Ureter (tissue), 1 donor: ENCODE measurements around the gene FLNA. TPM values are rescaled to one million over a fixed set of nuclear protein-coding genes. Genes with fewer than 3 reads are reported as not detected.
"Not testable (repeated sequence)": the region's sequence is repeated elsewhere in the genome, so short reads cannot be mapped to it uniquely, and the experiment has no call there.

Experiments used
- DNase-seq: peaks from one replicate; pipeline ENCODE4 v3.0.0-alpha.2; 2020; ENCODE audit warnings: low spot score
- total RNA-seq: library from RNA; stranded (reverse); gene quantifications from one replicate; pipeline ENCODE4 v1.2.4, GENCODE V29; 2023
- donor health status: DM: yes; HTN: yes; CAD: no.

FLNA gene
- total RNA-seq, 1 donor from 2014 or later, result 2,361 TPM

DNA sequence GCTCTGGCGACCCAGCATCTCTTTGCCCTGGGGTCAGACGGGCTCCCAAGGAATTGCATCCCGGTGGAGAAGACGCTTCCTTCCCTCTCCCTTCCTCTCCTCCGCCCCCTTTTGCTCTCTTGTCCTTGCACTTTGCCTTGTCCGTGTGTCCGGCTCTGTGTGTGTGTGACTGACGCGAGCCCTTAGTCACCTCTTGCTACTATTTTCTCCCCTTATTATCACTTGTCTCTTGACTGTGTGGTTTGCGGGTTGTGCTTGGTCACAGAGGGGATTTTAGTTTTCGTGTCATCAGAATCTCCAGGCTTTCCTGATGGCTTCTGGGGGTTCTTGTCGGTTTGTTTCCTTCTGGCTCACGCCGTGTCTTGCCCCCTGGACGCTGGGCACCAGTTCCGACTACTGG, 31.4 kb downstream of the FLNA start:
- DNase-seq, result not testable (repeated sequence)

DNA sequence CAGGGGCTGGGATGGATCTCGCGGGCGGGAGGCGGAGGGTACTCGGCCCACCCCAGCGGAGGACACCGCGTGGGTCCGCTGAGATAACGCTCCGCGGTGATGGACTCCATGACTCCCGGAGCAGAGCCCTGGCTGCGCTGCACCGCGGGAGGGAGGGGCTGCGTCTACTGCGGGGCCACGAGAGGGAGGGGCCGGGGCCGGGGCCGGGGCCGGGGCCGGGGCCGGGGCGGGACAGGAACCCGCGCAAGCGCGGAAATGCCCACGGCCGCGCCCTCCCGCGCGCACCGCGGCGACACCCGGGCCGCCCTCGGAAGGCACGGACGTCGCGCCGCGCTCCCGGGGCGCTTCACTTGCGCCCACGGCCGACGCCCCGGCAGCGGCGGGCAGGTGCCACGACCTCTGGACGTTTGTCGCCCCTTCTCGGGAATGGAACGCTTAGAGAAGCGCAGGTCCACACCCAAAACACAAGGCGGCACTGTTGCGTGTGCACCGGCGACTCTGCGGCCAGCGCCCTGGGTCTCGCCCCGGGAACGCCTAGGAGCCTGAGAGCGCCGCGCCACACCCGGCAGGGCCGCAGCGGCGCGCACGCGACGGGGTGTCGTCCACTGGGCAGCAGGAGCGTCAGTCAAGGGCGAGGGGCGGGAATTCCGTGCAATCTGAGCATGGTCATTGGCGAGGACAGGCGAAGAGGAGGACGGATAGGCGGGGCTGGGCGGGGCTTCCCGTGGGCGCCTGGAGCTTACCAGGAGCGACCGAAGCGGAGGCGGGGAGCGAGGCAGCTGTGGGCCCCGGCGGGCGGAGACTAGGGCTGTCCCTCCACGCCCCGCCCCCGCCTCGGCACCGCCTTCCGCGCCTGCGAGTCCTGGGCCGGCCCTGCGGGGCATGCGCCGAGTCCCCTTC, 32.8 kb downstream of the FLNA start:
- DNase-seq, result not testable (repeated sequence)

DNA sequence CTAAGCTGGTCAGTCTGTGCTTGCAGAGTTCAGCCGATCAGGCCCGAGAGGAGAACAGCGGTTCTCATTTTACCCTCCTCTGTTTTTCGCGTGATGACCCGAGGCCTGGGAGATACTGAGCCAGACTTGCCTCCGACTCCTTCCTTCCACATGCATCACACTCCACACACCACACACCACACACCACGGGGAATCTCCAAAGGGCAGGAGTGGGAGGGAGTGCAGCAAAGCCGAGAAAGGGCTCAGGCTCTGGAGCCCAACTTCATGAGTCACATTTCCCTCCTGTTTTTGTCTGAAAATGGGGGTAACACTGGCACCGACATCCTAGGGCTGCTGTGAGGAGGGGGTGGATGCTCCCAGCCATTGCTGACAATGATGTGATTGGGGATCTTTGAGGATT, 39.9 kb downstream of the FLNA start:
- no peak for DNase-seq

DNA sequence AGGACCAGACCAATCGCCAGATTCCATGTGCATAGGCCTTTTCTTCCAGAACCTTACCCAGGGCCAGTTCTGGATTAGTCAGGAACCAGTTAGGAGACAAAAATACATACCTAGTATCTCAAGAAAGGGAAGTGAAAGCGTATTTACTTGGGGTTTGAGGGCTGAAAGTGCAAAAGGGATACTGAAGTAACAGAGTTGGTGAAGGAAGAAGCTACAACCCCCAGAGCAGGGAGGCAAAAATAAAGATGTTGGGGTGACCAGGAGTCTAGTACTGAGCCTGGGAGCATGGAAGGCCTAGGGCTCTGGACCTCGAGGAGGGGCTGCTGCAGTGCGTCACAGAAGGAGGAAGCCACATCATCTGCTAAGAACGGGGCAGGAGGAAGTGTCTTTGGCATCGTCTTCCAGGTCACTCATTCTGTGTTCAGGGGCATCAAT, 40.6 kb downstream of the FLNA start:
- DNase-seq, result no peak

DNA sequence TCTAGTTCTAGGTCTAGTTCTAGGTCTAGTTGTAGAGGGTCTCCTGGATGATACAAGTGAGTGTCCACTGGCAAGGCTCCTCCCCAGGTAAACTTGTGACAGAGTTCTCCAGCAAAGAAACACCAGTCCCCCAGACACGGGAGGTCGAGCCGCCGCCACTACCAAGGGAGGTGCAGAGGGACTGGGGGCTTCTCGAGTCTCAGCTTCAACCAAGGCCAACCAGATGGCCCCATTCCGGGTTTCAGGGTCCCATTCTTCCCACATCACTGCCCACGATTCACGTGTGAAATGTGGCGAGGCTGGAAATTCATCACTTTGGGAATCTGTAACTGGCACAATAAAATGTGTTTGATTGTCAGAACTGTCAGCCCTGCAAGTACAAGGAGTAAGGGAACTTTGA, 41.3 kb downstream of the FLNA start:
- no peak for DNase-seq

DNA sequence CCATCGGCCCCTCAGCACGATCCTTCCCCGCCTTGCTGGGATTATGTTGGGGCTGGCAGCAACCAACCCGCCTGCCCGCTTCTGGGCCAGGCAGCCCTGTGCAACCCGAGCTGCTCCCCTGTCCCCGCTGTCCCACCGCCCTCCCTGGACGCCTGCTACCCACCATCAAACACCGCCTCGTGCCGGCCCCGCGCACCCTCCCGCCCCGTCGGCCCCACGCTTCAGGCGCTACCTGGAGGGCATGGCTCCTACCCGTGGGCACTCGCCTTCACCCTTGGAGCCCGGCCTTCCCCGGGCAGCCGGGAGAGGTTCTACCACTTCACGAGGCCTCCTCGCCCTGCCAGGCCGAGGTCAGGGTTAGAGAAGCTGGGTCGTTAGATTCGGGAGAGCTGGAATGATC, 41.9 kb downstream of the FLNA start:
- DNase-seq, result no peak

DNA sequence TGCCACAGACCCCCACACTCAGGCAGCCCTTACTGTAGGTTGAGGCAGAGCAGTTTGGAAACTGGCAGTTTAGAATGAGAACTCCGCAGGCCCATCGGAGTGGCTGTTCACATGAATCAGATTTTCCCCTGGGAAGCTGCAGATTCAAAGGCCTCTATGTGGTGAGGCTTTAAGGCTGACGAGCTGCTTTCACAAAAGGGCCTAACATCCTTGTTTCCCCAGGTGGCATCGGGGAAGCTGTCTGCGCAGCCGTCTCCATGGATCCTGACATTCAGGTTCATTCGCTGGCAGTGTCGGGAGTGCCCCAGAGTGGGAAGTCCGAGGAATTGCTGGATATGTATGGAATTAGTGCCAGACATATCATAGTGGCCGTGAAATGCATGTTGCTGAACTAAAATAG, 45.1 kb downstream of the FLNA start:
- no peak for DNase-seq

DNA sequence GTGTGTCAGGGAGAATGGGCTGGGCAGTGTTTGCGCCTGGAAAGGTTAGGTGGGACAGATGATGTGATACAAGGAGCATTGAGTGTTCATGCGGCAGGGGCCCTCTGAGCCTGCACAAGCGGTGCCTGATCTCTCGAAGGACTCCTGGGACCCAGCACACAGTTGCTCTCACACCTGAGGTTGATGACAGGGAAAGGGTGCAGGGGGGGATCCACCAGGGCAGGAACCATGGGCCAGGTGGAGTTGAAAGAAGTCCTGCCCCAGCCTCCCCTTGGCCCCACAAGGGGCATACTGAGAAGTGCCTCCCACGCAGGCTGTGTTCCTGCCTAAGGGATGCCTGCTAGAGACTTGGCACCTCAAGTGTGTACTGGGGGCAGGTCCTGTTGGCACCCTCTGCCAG, 45.8 kb downstream of the FLNA start:
- no peak for DNase-seq

DNA sequence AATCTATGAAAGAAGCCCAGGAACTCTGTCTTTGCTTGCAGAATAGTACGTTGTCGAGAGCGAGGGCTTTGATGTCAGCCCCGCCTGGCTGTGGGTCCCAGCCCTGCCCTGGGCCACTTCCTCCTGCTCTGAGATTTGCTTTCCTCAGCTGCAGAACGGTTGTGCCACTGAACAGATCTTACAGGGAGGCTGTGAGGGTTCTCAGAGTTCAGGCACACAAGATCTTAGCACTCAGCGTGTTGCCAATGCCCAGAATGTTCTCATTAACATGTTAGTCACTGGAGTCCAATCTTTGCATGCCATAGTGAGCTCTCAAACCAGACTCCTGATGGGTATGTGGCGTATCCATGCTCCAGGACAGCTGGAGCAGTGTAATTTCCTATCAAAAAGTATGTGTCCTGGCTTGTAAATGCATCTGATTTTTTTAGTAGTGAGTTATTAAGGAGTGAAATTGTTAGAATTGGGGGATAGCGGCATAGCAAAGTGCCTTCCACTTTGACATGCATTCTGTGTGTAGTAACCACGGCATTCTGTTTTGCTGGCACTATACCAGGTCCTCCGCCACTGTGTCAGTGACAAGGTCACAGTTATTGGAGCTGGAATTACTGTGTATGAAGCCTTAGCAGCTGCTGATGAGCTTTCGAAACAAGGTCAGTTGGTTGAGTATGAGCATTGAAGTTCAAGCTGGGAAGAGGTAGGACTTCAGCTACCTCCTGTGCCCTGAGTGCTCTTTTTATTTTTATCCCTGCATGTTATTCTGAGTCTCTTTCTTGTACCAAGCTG, 47.2 kb downstream of the FLNA start:
- no peak for DNase-seq

DNA sequence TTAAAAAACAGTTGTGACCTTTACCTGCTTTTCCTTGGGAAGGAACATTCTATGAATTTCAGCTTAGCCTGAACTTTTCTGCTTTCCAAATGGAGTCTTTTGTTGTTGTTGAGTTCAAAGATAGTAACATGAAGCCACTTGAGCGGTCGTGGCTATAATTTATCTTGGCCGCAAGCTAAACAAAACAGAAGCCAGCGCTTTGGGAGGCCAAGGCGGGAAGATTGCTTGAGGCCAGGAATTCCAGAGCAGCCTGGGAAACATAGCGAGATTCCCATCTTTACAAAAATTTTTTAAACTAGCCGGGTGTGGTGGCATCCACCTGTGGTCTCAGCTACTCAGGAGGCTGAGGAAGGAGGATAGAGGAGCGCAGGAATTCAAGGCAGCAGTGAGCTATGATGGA, 48.9 kb downstream of the FLNA start:
- DNase-seq, result no peak

DNA sequence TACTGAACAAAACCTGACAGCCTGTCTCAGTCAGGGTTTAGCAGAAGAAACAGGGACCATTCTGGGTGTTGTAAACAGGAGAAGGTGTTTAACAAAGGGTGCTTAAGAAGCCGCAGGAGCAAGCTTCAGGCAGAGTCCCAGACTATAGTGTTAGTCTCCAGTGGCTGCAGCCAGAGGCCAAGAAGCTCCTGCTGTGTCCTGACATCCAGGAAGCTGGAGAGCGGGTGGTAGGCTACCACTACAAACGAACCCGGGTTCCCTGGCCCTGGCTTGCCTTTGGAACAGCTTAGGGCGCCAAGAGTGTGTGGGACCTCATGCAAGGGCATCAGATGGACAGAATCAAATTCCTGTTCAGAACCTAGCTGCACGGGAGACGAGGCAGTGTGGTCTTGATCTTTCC, 50.9 kb downstream of the FLNA start:
- no peak for DNase-seq

DNA sequence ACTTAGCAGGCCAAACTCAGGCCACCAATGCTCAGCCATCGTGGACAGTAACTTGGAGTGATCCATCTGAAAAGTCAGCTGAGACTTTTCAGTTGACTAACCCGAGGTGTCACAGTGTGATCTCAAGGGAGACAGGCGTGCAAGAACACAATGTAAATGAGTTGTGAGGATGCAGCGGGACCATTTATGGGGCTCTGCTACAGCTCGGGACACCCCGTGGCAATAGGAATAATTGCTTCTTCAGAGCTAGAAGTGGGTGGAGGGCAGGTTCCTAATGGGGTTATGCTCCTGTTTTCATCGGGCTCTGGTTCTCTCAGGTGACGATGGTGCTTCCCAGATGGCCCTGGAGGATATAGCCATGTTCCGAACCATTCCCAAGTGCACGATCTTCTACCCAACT, 51.5 kb downstream of the FLNA start:
- DNase-seq, result no peak

DNA sequence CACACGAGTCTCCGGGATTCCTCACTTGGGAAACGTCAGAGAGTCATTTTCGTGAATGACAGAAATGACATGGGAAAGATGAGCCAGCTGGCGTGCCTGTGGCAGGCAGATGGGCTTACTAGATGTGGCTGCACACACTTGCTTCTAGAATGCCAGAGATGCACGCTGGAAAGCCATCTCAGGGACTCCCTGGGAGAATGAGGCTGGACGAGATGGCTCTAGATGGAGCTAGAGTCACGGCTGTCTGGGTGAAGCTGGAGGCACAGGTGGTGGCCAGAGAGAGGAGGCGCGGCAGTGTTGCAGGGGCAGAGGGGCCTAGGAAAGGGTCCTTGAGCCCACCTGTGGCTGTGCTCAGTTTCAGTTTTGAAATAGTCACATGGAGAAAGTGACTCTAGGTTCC, 52.8 kb downstream of the FLNA start:
- no peak for DNase-seq

DNA sequence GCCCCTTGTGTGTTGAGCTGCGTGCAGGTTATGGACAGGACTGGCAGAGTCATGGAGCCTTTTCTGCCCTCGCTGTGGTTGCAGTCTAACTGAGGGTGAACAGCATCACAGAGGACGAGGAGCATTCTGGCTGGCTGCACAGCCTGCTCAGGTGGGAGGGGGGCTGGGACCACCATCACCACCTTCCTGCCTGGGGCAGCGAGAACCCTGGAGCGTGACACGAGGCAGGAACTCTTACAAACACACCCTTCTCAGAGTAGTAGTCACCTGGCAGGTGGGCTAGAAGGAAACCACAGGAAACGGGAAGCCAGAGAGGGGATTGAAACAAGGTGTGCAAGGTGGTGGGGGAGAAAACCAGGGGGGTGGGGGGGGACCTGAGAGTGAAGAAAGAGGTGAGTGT, 53.3 kb downstream of the FLNA start:
- DNase-seq, result no peak

DNA sequence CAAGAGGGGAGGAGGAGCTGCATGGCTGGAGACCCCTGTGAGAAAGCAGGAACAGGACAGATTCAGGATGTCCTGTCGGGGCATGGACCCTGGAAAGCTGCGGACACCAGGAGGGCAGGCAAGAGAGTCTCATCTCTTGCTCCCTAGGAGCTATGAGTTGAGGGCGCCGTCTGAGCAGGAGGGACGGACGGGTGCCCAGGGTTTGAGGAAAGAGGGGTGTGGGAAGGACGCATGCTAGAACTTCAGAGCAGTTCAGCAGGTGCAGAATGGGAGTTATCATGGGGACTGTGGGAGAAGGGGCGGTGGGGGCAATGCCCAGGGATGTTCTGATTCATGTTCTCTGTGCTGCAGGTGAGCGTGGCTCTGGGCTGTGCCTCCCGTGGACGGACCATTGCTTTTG, 54.0 kb downstream of the FLNA start:
- DNase-seq, result no peak

DNA sequence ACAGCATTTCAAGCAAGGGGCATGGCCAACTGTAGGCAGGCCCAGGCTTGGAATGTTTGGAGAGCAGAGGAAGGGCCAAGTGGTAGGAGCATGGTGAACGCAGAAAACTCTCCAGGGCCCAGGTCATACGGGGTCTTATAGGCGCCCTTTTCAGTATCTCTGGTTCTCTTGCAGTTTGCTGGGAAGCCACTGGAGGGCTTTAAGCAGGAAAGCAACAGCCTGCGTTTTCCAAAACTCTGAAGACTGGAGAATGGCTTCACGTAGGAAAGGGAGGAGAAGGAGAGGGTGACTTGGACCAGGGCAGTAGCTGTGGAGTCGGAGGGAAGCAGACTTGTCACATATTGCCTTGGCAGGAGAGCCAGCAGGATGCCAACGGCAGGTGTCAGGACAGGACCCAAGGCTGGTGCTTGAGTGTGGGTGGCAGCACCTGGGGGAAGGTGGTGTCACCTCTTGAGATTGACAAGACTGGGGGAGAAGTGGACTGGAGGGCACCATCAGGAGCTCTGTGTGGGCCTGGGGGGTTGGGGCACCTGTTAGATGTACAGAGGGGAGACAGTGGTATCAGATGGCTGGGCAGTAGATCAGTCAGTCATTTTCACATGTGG, 56.9 kb downstream of the FLNA start:
- DNase-seq, result no peak

DNA sequence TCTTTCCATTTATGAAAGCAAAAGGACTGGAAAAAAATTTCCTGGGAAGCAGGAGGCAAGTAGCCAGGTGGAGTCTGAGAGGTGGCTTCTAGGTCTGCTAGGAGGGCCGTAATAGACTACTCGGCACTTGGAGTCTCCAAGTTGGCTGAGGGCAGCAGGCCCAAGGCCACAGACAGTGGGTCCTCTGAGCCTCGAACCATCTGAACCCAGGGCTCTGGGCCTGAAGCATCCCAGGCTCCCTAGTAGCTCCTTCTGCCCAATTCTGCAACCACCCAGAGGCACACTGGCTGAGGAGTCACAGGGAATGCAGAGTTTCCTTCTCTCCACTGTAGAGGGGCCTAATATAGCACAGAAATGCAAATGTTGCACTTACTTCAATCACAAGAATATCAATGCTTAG, 59.0 kb downstream of the FLNA start:
- DNase-seq, result no peak

DNA sequence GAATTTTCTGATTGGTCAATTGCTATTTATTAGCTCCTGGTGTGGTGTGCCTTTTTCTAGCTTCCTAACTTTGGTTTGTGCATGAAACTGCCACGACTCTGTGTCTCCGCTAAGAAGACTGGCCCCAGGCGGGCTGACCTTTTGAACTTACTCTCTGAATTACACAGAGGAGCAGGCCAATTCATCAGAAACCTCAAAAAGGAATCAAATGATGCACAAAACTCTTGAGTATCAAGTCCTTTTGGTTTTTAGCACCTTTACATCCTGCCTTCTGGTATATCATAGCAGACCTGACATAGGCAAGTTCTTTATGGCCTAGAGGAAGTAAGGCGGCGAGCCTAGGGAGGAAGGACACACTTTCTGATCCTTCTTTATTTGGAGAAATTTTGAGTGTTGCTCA, 61.3 kb downstream of the FLNA start:
- DNase-seq, result no peak

DNA sequence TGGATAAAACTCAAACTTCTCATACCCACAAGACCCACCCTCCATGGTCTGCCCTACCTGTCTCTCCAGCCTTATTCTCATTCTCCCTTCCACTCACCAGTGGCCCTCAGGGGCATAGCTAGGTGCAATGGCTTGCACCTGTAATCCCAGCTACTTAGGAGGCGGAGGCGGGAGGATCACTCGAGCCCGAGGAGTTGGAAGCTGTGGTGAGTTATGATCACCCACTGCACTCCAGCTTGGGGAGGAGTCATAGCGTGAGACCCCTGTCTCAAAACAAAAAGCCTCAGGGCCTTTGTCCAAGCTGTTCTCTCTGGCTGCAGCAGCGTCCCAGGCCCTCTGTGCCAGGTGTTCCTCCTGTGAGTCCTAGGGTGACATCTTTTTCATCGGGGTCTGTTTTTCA, 62.3 kb downstream of the FLNA start:
- DNase-seq, result no peak

DNA sequence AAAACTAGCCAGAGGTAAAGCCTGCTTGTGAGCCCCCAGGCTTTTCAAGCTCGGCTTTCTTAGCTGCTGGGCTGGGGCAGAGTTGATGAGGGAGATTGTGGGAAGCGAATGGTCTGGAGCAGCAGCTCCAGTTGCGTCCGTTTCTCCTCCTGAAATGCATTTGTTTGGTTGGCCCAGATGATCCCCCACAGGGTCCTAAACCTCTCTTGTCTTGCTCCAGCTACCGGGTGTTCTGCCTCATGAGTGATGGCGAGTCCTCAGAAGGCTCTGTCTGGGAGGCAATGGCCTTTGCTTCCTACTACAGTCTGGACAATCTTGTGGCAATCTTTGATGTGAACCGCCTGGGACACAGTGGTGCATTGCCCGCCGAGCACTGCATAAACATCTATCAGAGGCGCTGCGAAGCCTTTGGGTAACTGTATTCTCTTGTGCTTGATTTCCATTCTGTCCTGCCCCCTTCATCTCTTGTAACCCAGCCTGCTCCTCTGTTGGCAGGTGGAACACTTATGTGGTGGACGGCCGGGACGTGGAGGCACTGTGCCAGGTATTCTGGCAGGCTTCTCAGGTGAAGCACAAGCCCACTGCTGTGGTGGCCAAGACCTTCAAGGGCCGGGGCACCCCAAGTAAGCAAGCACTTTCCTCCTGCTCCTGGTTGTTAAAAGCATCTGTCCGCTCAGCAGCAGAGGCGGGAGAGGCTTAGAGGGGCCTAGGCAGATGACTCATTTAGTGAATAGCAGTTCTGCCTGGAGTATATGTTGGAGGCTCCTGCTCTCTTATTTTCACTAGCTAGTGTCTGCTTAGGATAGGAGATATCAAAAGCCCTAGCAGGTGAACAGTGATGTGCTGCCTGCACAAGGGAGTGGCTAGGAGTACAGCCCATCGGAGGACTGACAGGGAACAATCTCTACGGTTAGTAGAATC, 63.6 kb downstream of the FLNA start:
- DNase-seq, result no peak

DNA sequence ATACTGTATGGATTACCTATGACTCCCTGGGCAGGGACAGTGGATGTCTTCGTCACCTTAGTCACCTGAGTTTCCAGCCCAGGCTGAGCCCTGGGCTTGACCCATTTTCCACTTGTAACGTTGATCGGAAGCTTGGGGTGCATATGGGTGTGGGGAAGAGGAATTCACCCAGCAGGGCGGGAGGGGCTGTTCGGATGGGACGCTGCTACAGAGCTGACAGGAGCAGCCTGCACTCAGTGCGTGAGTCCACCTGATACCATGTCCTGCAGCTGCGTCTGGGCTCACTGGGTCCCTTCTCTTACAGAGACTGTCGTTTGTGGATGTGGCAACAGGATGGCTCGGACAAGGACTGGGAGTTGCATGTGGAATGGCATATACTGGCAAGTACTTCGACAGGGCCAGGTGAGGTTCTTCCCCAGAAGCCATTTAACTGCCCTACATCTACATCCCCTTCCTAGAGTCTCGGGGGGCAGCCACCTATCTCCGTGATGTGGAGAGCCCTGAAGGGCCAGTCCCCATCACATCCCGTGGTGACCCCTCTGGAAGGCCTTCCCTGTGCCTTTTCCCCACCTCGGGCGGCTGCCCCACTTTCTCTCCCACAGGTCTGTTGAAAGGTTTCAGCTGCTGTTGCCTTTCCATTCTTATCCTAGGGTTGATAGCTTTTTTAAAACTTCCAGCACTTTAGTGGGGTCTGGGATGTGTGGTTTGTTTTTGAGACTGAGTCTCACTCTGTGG, 65.2 kb downstream of the FLNA start:
- no peak for DNase-seq
